OCI-M1 (cell line): ENCODE results near the gene HPSE.
"Not testable (repeated sequence)": the region's sequence is repeated elsewhere in the genome, so short reads cannot be mapped to it uniquely, and the experiment has no call there.

Source experiments
- DNase-seq: peaks from one replicate; lab custom pipeline; 2025; lab: John Stamatoyannopoulos, UW

HPSE gene

GRCh38 chr4:83331956-83332355, 2.7 kb downstream of the HPSE start:
- peak; percentile 40 for DNase-seq

- no peak for DNase-seq
Measured at GRCh38 chr4:83329521-83330110, 5.0 kb downstream of the HPSE start.

- DNase-seq, result peak; percentile 44
Measured at GRCh38 chr4:83328521-83329187, 6.0 kb downstream of the HPSE start.

GRCh38 chr4:83326546-83326945, 8.1 kb downstream of the HPSE start:
- DNase-seq, result no peak

DNA sequence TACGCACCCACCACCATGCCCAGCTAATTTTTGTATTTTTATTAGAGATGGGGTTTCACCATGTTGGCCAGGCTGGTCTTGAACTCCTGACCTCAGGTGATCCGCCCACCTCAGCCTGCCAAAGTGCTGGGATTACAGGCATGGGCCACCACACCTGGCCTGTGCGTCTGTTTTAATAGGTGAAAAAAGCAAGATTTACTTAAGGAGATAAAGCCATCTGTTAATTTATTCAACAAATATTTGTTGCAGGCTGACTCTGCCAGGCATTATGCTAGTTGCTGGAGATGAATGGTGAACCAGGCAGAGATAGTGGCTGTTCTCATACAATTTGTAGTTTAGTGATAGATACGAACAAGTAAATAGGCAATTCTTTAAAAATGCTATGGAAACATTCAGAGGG, 9.3 kb downstream of the HPSE start:
- not testable (repeated sequence) for DNase-seq

DNA sequence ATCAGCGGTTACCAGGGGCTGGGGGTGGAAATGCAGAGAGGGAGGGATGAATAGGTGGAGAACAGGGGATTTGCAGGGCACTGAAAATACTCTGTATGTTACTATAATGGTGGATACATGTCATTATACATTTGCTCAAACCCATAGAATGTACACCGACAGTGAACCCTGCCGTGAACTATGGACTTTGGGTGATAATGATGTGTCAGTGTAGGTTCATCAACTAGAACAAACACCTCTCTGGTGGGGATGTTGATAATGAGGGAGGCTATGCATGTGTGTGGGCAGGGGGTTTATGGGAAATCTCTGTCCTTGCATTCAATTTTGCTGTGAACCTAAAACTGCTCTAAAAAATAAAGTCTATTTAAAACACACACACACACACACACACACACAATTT, 11.5 kb downstream of the HPSE start:
- DNase-seq, result no peak

GRCh38 chr4:83320548-83320947, 14.1 kb downstream of the HPSE start:
- DNase-seq, result peak; percentile 14

GRCh38 chr4:83318666-83319065, 16.0 kb downstream of the HPSE start:
- no peak for DNase-seq

GRCh38 chr4:83317671-83318070, 17.0 kb downstream of the HPSE start:
- DNase-seq, result no peak

GRCh38 chr4:83316459-83317165, 18.0 kb downstream of the HPSE start:
- peak; percentile 18 for DNase-seq

DNA sequence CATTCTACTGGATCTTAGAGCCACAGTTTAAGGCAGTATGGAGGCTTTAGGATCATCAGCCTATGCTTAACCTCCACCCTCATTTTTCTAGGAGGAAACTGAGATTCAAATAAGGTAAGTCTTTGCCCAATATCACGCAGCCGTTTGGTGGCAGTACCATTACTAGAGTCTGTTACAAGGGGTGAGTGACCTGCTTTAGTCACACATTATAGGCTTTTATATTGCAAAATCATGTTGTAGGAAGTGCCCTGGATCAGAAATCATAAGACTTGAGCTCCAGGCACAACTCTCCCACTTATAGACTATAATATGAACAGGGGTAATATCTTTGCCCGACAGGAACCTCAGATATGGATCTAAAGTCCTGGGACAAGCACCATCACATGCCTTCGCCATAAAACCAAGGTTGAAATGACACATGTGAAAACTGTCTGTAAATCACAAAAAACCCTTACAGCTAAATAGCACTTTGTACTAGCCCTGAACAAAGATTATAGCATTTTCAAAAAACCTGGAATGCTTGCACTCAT, 19.2 kb downstream of the HPSE start:
- no peak for DNase-seq

DNA sequence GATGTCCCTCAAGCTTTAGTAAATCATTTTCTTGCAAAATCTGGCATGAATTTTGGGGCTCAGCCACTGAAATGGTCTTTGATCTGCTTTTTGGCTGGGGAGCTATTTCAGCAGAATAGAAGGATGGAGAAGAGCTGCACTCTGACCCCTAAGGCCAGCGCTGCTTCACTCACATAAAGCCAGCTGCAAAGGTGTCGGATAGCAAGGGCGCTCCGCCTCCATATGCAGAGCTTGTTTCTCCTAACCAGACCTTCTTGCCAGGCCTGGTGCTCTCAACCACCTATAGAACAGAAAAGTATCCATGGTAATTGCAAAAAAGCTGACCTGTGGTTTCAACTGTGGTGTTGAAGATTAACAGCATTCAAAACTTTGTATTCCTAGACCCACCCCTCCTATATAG, 26.0 kb downstream of the HPSE start:
- no peak for DNase-seq

- no peak for DNase-seq
Measured at GRCh38 chr4:83307920-83308319, 26.7 kb downstream of the HPSE start.

- peak; percentile 74 for DNase-seq
Measured at GRCh38 chr4:83305187-83305586, 29.5 kb downstream of the HPSE start.

DNA sequence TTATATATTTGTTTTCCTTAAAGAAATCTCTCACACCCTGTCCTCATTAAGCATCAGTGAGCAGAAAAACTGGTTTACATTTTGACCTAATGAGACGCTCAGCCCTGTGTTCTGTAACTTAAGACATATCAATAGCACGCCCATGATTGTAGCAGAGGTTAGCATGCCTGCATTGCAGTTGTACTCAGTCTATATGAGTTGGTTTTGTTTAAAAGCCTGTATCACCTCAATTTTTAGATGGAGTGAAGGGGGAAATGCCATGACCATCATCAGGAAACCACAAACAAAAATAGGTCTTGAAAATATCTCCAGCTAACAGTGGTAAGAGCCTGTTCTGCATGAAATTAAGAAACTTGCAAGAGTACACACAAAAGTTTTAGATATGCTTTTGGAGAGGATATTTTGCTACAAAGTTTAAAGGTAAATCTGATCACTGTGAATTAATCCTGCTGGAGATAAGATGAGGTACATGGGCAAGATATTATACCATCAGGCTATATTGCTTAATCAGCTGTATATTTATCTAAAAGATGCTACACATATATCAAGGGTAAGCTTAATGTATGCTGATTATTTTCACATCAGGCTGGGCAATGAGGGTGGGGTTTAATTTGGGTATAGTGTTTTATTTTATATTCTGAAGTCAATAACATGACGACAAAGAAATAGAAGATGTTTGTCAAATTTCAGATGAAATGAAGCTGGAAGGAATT, 36.9 kb downstream of the HPSE start:
- no peak for DNase-seq

DNA sequence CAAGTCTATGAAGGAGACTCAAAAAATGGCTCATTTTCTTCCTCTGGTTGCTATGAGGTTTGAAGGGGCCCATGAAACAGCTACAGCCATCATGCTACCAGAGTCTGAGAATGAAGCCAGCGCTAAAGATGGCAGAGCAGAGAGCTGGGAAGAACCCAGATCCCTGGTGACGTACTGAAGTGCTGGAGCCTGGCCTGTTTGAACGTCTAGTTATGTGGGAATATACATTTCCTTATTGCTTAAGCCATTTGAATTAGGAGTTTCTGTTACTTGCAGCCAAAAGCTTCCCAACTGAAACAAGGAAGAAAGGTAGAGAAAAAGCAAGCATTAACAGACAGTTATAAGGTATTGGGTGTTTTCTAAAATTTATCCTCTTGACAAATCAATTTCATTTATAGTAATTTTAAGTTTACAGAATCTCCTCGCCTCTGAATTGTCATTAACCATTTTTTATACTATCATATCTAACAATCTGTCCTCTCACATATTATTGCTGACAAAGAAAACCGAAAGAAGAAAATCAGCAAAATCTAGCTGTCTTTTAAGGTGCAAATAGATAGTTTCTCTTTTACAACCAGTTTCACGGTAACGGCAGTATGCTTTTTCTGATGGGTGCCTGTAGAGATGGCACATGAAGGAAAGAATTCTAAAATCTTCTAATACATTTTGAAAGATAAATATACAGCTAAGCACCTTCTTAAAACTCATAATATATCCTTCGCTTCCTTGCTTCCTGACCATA, 41.2 kb downstream of the HPSE start:
- DNase-seq, result no peak

DNA sequence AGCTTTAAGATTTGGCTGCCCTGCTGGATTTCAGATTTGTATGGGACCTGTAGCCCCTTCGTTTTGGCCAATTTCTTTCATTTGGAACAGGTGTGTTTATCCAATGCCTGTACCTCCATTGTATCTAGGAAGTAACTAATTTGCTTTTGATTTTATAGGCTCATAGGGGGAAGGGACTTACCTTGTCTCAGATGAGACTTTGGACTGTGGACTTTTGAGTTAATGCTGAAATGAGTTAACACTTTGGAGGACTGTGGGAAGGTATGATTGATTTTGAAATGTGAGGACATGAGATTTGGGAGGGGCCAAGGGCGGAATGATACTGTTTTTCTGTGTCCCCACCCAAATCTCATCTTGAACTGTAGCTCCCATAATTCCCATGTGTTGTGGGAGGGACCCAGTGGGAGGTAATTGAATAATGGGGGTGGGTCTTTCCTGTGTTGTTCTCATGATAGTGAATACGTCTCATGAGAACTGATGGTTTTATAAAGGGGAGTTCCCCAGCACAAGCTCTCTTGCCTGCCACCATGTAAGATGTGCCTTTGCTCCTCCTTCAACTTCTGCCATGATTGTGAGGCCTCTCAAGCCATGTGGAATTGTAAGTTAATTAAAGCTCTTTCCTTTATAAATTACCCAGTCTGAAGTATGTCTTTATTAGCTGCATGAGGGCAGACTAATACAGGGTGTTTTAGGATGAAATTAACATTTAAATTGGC, 44.4 kb downstream of the HPSE start:
- DNase-seq, result not testable (repeated sequence)

- DNase-seq, result not testable (repeated sequence)
Measured at GRCh38 chr4:83288381-83288780, 46.3 kb downstream of the HPSE start.

DNA sequence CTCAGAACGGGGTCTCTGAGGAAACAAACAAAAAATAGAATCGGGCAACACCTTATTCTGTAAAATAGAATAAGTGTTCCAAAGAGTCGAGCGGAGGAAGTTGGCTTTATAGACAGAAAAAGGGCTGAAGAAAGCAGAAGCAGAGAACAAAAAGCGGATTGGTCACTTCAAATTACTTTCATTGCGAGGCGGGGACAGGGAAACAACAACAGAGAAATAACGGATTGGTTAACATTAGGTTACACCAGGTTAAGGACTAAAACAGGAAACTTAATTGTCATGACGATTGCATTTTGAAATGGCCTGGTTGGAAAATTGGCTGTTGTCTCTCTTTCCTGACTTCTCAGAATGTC, 49.6 kb downstream of the HPSE start:
- DNase-seq, result peak; percentile 88

DNA sequence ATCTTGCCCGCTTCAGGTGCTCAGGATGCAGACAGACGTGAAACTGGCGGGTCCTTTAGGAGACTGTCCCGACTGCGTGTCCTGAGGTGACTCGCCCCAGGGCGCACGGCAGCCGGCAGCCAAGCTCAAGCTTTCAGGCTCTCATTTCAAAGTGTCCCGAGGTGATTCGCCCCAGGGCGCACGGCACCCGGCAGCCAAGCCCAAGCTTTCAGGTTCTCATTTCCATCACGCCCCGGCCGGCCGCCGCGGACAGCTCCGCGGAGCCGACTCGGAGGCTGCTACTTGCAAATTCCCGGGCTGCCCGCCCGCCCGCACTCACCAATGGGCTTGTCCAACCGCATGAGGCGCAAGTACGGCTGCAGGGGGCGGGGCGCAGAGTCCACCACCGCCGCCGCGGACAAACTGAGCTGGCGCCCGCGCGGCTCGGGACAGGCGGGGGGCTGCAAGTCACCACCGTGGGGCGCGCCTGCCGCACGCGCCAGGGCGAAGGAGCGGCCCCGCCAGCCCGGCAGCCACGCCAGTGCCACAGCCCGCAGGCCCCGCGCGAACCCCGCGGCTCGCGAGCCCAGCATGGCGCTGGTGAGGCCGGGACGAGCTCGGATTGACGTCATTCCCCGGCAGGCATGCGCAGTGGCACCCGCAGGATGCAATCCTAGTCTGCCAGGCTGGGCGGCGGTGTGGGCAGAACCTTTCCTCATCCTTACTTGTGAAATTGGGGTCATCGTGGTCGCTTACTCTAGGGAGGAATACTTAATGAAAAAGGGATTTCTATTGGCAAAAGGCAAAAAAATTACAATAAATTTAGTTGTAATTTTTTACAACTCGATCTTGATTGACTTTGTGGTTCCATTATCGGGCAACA, 50.2 kb downstream of the HPSE start, which contains the start of gene COQ2:
Gene COQ2 (minus strand): TSS at position 606 of the 862 bp plus-strand sequence. CDS start 34 bp downstream, at position 572.
- DNase-seq, result peak; percentile 97
